IMR-90 (cell line): ENCODE data around the gene KLK11. TPM values are rescaled to one million over a fixed set of nuclear protein-coding genes. Genes with fewer than 3 reads are reported as not detected.

Source experiments
- ATAC-seq: fragments of 200-7000 bp; cut with Tn5 transposase; 2 replicates; pipeline ENCODE4 v1.9.1; 2020; ENCODE audit warnings: low read depth, mild to moderate bottlenecking, moderate library complexity
- BruUV-seq: library from RNA; stranded (reverse); fragments of 400-500 nt; replicated peaks from 2 replicates; lab custom pipeline; 2021; lab: Mats Ljungman, UMichigan
- CTCF ChIA-PET: fragments of 300-600 bp; formaldehyde crosslinking; extraction: SDS; loops from one replicate; lab custom pipeline; 2021; ENCODE audit warnings: antibody characterized with exemption; lab: Yijun Ruan, JAX
- POLR2A ChIA-PET: fragments of 300-600 bp; sonication (Branson Sonifier 250); formaldehyde crosslinking; loops from one replicate; lab custom pipeline; 2022; ENCODE audit warnings: antibody characterized with exemption; ENCODE audit not compliant: unreplicated experiment; lab: Charles Lee
- DNase-seq: peaks from one replicate; pipeline ENCODE4 v3.0.0; 2013
- H2AFZ ChIP-seq: replicated peaks from 2 replicates; pipeline ENCODE3; 2013; ENCODE audit warnings: low read length, mild to moderate bottlenecking; ENCODE audit not compliant: poor library complexity
- H2AK5ac ChIP-seq: 2 replicates; pipeline ENCODE4 v1.6.1; 2013; ENCODE audit warnings: low read depth, low read length, inconsistent platforms
- H2AK9ac ChIP-seq: replicated peaks from 2 replicates; pipeline ENCODE3; 2013; ENCODE audit warnings: mild to moderate bottlenecking, low read depth, low read length, moderate library complexity; ENCODE audit not compliant: poor library complexity
- H2BK120ac ChIP-seq: 2 replicates; pipeline ENCODE4 v1.6.1; 2013; ENCODE audit warnings: low read depth, low read length, inconsistent platforms
- H2BK15ac ChIP-seq: 3 replicates; pipeline ENCODE4 v1.6.1; 2013; ENCODE audit warnings: low read depth, low read length, inconsistent platforms
- H2BK20ac ChIP-seq: 2 replicates; pipeline ENCODE4 v1.6.1; 2013; ENCODE audit warnings: low read depth, mild to moderate bottlenecking, inconsistent platforms, low read length, moderate library complexity
- H2BK5ac ChIP-seq: 2 replicates; pipeline ENCODE4 v1.6.1; 2013; ENCODE audit warnings: mild to moderate bottlenecking, low read depth, low read length, inconsistent platforms; ENCODE audit not compliant: poor library complexity, severe bottlenecking
- H3K14ac ChIP-seq: replicated peaks from 2 replicates; pipeline ENCODE4 v1.6.1; 2013; ENCODE audit warnings: low read depth, low read length, inconsistent platforms
- H3K18ac ChIP-seq: 2 replicates; pipeline ENCODE4 v1.6.1; 2013; ENCODE audit warnings: low read depth, low read length, control low read depth
- H3K23ac ChIP-seq: 2 replicates; pipeline ENCODE4 v1.6.1; 2013; ENCODE audit warnings: low read depth, low read length, inconsistent platforms
- H3K27ac ChIP-seq: 2 replicates; pipeline ENCODE4 v1.5.1; 2013; ENCODE audit warnings: mild to moderate bottlenecking, control low read depth, low read length; ENCODE audit not compliant: insufficient read depth
- H3K27me3 ChIP-seq: 2 replicates; pipeline ENCODE4 v1.6.1; 2013; ENCODE audit warnings: low read length; ENCODE audit not compliant: control insufficient read depth, insufficient read depth
- H3K36me3 ChIP-seq: 2 replicates; pipeline ENCODE4 v1.6.1; 2013; ENCODE audit warnings: low read length, mixed read lengths; ENCODE audit not compliant: control insufficient read depth, insufficient read depth
- H3K4ac ChIP-seq: 2 replicates; pipeline ENCODE4 v1.6.1; 2013; ENCODE audit warnings: low read depth, low read length, inconsistent platforms
- H3K4me1 ChIP-seq: 2 replicates; pipeline ENCODE4 v1.6.1; 2013; ENCODE audit warnings: low read length, mixed read lengths; ENCODE audit not compliant: control insufficient read depth, insufficient read depth
- H3K4me2 ChIP-seq: 2 replicates; pipeline ENCODE4 v1.6.1; 2013; ENCODE audit warnings: low read depth, mild to moderate bottlenecking, control low read depth, low read length, moderate library complexity
- H3K4me3 ChIP-seq: 2 replicates; pipeline ENCODE4 v1.5.1; 2013; ENCODE audit warnings: low read depth, mild to moderate bottlenecking, control low read depth, low read length, moderate library complexity; ENCODE audit not compliant: insufficient read depth
- H3K56ac ChIP-seq: 2 replicates; pipeline ENCODE4 v1.6.1; 2013; ENCODE audit warnings: low read length, inconsistent platforms; ENCODE audit not compliant: insufficient read depth; ENCODE audit errors: extremely low read depth
- H3K79me1 ChIP-seq, 2 experiments: 2 replicates each; pipeline ENCODE4 v1.6.1; 2013; ENCODE audit warnings: low read length in 2 of 2, inconsistent platforms in 1 of 2, low read depth in 1 of 2
- H3K9ac ChIP-seq: 2 replicates; pipeline ENCODE4 v1.6.1; 2013; ENCODE audit warnings: low read depth, low read length, control low read depth
- H3K9me1 ChIP-seq: 2 replicates; pipeline ENCODE4 v1.6.1; 2013; ENCODE audit warnings: low read length, inconsistent platforms; ENCODE audit not compliant: insufficient read depth
- H3K9me3 ChIP-seq: 2 replicates; pipeline ENCODE4 v1.6.1; 2013; ENCODE audit warnings: low read length; ENCODE audit not compliant: control insufficient read depth, insufficient read depth
- H4K20me1 ChIP-seq: 2 replicates; pipeline ENCODE4 v1.6.1; 2013; ENCODE audit warnings: low read length, inconsistent platforms; ENCODE audit not compliant: insufficient read depth
- H4K5ac ChIP-seq: 2 replicates; pipeline ENCODE4 v1.6.1; 2013; ENCODE audit warnings: mild to moderate bottlenecking, low read depth, low read length, control low read depth
- H4K8ac ChIP-seq, 2 experiments: 2 replicates each; pipeline ENCODE4 v1.6.1; 2013; ENCODE audit warnings: low read depth in 2 of 2, low read length in 2 of 2, control low read depth in 1 of 2, inconsistent platforms in 1 of 2
- H4K91ac ChIP-seq: 2 replicates; pipeline ENCODE4 v1.6.1; 2013; ENCODE audit warnings: low read depth, low read length, inconsistent platforms; ENCODE audit not compliant: insufficient read depth
- CHD1 ChIP-seq: IDR thresholded peaks from 2 replicates; pipeline ENCODE4 v1.6.1; 2012; ENCODE audit warnings: low read depth, low read length, improper control_type of control experiment
- MAFK ChIP-seq: IDR thresholded peaks from 2 replicates; pipeline ENCODE4 v1.6.1; 2012; ENCODE audit warnings: low read depth, low read length, improper control_type of control experiment
- NFE2L2 ChIP-seq: fragments of 150-350 bp; IDR thresholded peaks from 2 replicates; pipeline ENCODE4 v1.6.1; 2016; ENCODE audit warnings: low read depth, mild to moderate bottlenecking, low read length
- POLR2A ChIP-seq: IDR thresholded peaks from 2 replicates; pipeline ENCODE4 v1.6.1; 2012; ENCODE audit warnings: mild to moderate bottlenecking, low read depth, low read length
- USF2 ChIP-seq: fragments of 150-350 bp; IDR thresholded peaks from 2 replicates; pipeline ENCODE4 v1.6.1; 2017; ENCODE audit warnings: mild to moderate bottlenecking, antibody characterized with exemption, low read length, low read depth
- WGBS, 2 experiments: methylation state at CpG; one replicate each; pipeline versions ENCODE4 v1.1.5 to v1.1.7; 2013; ENCODE audit warnings: missing lambda C conversion rate in 2 of 2; ENCODE audit not compliant: insufficient read length in 1 of 2; ENCODE audit errors: extremely low coverage in 2 of 2; 5-methylcytosine and 5-hydroxymethylcytosine counted together
- dilution Hi-C: fragments of 300-500 bp; cut with HindIII; formaldehyde crosslinking; loops from one replicate; pipeline ENCODE4 v1.14.3; 2018; ENCODE audit warnings: low sequenced_read_pairs; ENCODE audit not compliant: unreplicated experiment
- in situ Hi-C: fragments of 300-500 bp; cut with MboI; formaldehyde crosslinking; loops from 3 replicates; pipeline ENCODE4 v1.14.3; 2019; ENCODE audit warnings: low sequenced_read_pairs, inconsistent platforms, mixed read lengths
- intact Hi-C: fragments of 100-400 bp; cut with micrococcal nuclease; formaldehyde crosslinking; loops from 2 replicates; pipeline ENCODE4 v1.10.0; 2022
- polyA plus RNA-seq, 3 experiments: library from polyadenylated mRNA; depleted of rRNA; stranded (reverse); fragments of >200 nt; gene quantifications; 2 replicates each; pipeline ENCODE4 v1.2.3, GENCODE V29; 2012; ENCODE audit warnings: low replicate concordance in 1 of 3
- total RNA-seq: library from RNA; depleted of rRNA; stranded (reverse); fragments of >200 nt; gene quantifications from 2 replicates; pipeline ENCODE4 v1.2.3, GENCODE V29; 2012

Gene KLK11
- total and polyA plus RNA-seq, 2 of the 4 experiments (the other 2 are of a cell fraction), result not detected

- ATAC-seq (no peak), DNase-seq (no peak)
- Histone ChIP-seq H3K9ac (no peak overlapping the region), H3K56ac (no peak overlapping the region), H3K36me3 (no peaks in the 10 kb centered on the region), H2BK15ac (no peak overlapping the region), H3K79me1 (no peaks in the 10 kb centered on the region), H3K4me3 (no peak overlapping the region), H3K23ac (no peak overlapping the region), H2BK120ac (no peak overlapping the region), H2BK5ac (no peak overlapping the region), H3K9me1 (no peaks in the 10 kb centered on the region), H4K5ac (no peak overlapping the region), H3K9me3 (peaks cover 2% of the 10 kb centered on the region; the same call in 1 of the 2 replicates), H2AK5ac (no peak overlapping the region), H3K18ac (no peak overlapping the region), H2BK20ac (no peak overlapping the region), H4K20me1 (no peaks in the 10 kb centered on the region), H2AFZ (no peak overlapping the region), H3K27me3 (no peaks in the 10 kb centered on the region), H3K14ac (no peak overlapping the region), H2AK9ac (no peak overlapping the region), H3K4ac (no peak overlapping the region), H3K27ac (no peak overlapping the region), H4K91ac (no peak overlapping the region), H4K8ac (no peak overlapping the region), H3K4me2 (no peak overlapping the region), H3K4me1 (no peaks in the 10 kb centered on the region)
- intact Hi-C loops, result no loop called here
- no TSS peak for BruUV-seq
- in situ Hi-C loops, result no loop called here
- dilution Hi-C loops, result no loop called here
- CTCF ChIA-PET, result no interaction called here
- WGBS, 2 experiments, result 44% methylated on average over 3 of the region's 7 CpGs; no CpG with 5 or more reads in 1 of the 2 experiments
- POLR2A ChIA-PET, result no interaction called here
- TF ChIP-seq USF2 (no peak), MAFK (no peak), CHD1 (no peak), NFE2L2 (no peak), POLR2A (no peak)
Measured at GRCh38 chr19:51066393-51067186, 40.2 kb upstream of the KLK11 start.
